Stimulated activated CD4-positive, alpha-beta T cell treated with anti-CD3 and anti-CD28 coated beads, Interleukin-15, amount 100 ng/mL, for 24 hours (primary cell): ENCODE data around the gene CFAP61.
"Not testable (repeated sequence)": the region's sequence is repeated elsewhere in the genome, so short reads cannot be mapped to it uniquely, and the experiment has no call there.

Experiments used
- DNase-seq: peaks from one replicate; pipeline ENCODE4 v3.0.0-alpha.2; 2020

Gene CFAP61

DNA sequence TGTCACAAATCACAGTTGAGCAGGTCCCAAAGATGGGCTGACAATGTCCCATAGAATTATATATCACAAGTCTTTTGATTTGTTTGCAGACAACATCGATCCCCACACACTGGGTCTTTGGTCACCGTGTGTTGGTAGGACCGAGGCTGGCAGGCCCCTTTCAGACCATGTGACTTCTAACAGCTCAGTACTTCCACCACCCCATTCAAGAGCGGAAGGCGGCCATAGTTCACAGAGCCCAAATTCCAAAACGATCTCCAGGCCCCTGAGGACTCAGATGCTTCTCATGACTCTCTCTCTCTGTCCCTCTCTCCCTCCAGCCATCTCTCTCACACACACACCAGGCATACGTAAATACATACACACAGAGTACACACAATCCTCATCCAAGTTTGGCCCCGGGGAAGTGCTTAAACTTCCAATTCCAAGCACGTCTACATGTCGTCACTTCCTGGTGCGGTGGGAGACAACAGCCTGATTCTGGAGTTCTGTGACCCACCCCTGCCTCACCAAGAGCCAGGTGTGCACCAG lies 159.7 kb downstream of the CFAP61 start:
- DNase-seq, result no peak

DNA sequence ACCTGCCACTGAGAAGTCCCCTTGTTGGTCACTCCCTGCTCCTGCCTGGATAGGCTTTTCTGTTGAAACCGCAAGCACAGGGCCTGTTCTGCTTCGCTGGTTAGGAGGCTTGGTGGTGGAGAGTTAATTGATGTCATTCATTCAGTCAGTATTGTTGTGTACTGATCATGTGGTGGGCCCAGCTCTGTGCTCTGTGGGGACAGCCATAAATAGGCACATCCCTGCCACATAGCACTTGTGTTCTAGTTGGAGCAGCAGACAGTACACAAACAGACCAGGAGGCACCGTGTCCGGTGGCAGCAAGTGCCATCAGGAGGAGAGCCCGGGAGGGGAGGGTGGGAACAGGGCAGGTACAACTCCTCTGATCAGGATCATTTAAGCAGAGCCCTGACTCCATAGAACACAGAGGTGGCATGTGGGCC lies 160.4 kb downstream of the CFAP61 start:
- no peak for DNase-seq

DNA sequence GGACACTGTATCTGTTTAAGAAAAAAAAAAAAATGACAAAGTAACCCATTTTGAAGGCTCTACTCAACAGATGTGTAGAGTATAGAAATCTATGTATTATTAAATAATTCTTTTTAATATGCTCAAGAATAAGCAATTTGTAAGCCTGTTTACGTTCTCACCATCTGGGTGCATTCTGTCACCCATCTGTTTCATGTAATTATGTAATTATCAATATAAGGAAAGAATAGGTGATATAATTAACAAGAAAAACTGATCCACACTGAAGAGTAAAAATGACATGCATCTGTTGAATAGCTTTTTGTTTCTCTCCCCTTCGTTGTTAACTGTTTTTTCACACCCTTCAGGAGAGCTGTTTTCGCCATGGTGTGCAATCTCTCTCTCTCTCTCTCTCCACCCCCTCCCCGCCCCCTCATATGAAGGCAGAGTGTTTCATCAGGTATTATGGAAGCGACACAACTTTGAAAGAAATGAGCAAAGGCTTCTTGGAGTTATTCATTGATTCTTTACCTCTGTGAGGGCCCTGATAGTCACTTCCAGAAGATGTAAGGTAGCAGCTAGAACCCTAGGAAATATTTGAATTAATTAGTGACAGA lies 161.3 kb downstream of the CFAP61 start:
- no peak for DNase-seq

DNA sequence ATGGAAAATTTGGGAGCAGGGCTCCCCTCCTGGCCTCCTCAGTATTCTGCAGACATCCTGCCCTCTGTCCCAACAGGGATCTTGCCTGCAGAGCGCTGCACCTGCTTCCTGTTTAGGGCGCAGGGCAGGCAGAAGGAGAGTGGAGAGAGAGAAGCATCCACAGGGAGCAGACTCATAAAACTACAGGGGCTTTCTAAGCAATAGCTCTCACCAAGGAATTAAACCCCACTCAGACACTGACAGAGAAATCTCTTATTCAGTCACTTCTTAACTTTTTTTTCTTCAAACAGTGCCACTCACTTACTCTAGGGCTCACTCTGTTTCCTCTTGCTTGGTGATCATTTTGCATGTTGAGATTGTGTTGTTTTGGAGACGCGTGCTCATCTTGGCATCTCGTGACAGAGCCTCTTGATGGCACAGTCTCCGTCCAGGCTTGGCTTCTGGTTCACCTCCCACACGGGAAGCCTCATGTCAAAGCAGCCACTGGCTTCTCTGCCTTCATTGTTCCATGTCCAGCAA lies 162.5 kb downstream of the CFAP61 start:
- DNase-seq, result no peak

DNA sequence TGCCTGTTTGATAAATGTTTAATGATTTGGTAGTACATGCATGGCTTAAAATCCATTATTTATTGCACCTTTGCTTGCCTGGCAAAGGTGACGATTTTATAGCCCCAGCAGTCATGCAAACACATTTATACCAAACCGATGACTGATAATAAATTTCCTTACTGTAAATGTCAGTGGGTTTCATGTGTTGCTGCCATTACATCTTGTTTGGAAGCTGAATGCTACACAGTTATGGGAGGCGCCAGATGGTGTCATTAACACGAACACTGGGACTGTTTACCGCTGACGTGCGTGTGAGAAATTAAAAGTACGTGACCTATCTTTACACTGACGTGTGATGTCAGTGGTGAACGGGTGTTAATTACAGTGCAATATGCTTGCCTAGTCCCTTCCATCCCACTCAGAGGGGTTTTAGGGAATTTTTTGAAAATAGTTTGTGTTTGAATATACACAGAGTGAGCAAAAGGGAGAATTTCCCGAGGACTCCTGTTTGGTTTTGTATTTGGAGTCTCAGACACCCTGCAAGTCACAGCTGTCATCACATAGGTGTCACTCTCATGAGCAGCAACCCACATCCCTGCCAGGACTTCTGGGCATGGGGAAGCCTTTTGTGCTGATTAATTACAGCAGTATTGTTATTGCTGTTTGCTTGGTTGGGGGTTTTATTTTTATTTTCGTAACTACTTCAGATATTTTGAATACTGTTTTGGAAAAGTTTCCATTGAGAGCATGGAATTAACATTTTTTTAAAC lies 163.8 kb downstream of the CFAP61 start:
- DNase-seq, result no peak

DNA sequence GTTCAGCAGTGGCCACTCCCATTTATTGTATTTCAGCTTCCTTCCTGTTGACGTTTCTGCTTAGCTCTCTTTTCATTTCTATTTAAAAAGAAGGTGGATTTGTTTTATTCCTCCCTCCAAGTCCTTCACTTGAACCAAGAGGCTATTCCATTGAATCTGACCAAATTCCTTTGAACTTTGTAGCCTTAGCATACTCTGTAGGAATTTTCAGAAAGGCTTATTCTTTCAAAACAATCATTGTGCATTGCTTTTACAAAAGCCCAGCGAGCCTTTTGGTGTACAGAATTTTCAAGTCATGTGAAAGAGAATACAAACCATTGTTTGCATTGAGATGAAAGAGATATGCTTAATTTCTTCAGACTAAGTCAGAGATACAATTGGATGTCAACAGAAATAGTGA lies 164.6 kb downstream of the CFAP61 start:
- no peak for DNase-seq

DNA sequence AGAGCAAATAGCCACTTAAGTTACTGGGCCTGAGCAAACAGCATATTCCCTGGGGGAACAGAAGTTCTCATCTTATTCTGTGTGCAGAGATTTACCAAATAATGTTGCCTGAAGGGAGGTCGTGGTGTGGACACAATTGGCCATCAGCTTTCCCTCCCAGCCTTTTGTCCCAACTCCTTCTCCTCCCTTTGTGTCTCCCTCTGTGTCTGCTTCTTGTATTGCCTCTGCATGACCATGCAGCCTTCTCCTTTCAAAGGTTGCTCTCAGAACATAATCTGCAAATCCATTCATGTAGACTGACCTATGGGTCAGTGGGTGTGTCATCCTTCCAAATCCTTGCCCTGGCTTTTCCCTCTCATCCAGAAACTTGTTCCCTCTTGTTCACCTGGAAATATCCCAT lies 165.3 kb downstream of the CFAP61 start:
- DNase-seq, result no peak

DNA sequence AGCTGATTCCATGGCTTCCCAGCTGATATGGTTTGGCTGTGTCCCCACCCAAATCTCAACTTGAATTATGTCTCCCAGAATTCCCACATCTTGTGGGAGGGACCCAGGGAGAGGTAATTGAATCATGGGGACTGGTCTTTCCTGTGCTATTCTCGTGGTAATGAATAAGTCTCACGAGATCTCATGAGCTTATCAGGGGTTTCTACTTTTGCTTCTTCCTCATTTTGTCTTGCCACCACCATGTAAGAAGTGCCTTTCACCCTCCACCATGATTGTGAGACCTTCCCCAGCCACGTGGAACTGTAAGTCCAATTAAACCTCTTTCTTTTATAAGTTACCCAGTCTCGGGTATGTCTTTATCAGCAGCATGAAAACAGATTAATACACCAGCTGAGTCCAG lies 165.8 kb downstream of the CFAP61 start:
- DNase-seq, result not testable (repeated sequence)

DNA sequence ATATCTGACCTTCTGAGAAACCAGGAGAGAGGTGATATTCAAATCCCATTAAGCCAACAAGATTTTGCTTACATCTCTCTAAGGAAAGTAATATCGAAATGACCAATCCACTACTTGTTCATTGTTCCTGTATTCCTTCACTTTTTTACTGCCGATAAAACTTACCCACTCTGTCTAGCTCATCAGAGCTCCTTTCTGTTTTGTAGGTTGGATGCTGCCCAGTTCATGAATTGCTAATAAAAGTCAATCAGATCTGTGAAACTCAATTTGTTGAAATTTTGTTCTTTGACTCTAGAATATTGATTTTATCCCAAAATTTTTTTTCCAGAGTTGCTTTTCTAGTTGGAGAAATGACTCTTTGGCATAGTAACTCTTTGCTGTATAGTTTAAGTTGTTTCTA lies 166.7 kb downstream of the CFAP61 start:
- no peak for DNase-seq

DNA sequence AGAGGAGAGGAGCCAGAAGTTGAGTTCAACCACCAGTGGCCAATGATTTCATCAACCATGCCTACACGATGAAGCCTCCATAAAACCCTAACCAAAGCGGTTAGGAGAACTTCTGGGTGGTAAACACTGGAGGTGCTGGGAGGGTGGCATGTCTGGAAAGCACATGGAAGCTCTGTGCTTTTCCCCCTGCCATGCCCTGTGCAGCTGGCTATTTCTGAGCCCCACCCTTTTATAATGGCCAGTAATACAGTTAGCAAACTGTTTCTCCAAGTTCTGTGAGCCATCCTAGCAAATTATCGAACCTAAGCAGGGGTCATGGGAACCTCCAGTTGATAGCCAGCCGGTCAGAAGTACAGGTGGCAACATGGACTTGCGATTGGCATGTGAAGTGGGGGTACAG lies 167.8 kb downstream of the CFAP61 start:
- DNase-seq, result no peak

DNA sequence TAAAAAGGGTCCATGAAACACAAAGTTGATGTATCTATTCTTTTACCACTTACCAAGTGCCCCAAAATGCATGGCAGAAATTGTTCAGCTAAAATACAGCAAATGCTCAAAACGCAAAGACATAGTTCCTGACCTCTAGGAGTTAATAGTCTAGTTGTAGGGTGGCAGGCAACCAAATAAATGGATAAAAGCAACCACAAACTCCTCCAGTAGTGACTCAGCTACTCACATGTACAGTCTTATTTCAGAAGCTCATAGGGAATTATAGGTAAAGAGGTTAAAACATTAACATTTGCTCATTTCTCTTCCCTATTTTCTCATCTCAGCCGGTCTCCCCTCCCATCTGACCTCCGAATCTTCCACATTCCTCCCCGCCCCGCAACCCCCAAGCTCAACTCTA lies 171.6 kb downstream of the CFAP61 start:
- no peak for DNase-seq

DNA sequence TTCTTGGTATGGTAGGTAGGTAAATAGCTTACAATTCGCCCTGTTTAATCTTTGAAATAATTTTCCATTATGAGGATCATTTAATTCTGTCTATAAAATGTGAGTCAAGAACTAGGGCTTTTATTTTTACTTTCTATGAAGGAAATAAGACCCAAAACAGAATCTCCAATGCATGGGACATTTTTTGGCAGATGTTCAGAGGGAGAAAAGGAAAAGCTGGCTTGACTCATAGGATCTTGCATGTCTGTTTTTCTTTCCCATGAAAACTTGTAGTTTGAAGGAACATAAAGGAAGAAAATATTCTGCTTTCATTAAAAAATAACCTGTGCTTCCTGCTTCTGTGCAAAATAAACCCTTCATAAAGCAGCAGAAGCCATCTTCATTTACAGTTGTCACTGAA lies 172.5 kb downstream of the CFAP61 start:
- DNase-seq, result no peak

DNA sequence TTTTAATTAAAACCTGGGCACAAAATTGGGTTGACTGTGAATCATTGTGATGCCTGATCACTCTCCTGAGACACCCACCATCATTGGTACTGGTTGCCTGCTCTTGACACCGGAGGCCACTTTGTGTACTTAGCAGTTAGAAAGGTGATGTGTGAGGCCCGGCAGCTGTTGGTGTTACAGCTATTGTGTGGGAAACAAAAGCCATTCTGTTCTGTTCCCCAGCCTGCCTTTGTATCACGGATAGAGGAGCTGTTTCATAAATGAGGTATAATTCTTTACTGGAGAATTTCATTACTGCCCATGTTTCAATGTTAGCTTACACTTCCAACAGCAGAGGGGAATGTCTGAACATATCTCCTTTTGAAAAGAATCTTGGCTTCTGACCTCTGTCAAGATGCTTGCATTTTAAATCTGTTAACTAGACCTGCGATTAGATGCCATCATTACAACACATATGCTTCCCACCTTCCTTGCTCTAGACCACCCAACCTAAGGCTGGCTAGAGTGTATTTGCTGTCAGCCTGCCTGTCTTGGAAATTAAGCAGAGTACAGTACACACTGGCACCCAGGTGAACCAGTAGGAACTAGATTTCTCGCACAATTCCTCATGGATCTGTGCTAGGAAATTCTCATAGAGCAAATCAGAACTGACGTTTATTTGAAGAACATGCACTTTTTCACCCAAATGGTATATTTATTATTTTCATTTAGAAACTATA lies 173.2 kb downstream of the CFAP61 start:
- DNase-seq, result no peak

DNA sequence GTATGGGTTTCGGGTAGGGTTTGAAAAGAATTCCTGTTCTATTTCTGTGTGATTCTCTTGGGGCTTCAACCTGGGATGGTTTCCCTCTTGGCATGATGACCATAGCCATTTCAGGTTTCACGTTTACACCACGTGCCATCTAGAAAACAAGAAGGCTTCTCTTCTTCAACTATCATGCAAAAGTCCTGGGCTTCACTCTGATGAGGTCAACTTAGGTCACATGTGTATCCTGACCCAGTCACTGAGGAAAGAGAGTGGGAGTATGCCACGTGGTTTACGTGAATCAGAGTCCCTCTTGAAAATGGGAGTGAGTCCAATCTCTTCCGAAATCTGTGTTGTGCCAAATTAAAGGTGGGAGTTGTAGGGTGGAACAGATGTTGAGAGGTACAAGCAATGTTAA lies 174.2 kb downstream of the CFAP61 start:
- no peak for DNase-seq

DNA sequence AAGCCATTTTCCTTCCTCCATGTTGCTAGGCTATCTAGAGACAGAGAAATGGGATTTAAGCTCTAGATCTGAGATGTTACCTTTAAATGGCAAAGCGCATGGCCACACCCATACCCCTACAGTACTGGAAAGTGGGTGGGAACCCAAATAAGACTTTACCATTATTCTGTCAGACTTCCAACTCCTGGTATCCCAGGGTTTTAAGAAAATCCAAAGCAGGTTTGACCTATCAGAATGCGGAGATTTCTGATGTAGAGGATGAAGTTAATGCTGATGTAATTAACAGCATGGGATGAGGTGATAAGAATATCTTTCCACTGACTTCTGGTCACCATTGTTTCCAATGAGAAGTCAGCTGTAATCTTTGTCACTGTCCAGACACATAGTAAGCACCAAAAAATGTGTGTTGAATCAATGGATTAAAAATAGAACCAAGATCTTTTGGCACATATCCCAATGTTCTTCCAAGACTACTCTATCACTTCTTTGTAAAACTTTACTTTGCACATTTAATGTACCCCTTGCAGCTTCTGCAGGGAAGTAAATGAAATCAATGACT lies 174.8 kb downstream of the CFAP61 start:
- no peak for DNase-seq

DNA sequence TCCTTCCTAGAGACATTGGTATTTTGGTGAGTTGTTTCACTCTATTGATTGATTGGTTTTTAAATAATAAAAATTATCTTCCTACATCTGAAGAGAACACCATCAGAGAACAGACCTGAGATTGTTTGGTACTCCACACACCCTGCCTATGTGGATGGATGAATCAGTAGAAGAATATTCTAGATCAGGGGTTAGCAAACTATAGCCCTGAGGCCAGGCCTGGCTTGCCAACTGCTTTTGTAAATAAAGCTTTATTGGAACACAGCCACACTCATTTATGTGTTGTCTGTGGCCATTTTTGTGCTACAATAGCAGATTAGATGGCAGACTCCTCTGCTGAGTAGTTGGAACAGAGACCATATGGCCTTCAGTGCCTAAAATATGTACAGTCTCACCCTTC lies 176.0 kb downstream of the CFAP61 start:
- no peak for DNase-seq

DNA sequence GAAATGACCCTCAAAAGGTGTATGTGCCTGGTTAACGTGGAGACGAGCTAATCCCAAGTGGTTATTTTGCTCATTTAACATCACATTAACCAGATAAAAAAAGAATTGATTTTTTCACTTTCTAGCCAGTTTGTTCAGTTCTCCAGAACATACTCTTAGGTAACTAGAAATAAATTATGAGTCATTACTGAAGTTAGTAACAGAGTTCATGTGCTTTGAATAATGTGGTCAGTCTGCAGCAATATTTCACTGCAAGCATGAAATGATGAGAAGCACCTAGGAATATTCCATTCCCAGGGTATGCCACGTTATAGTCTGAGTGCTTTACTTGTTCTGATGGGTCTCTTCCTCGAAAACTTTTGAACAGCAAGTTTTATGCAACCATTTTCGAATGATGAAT lies 177.3 kb downstream of the CFAP61 start:
- no peak for DNase-seq

DNA sequence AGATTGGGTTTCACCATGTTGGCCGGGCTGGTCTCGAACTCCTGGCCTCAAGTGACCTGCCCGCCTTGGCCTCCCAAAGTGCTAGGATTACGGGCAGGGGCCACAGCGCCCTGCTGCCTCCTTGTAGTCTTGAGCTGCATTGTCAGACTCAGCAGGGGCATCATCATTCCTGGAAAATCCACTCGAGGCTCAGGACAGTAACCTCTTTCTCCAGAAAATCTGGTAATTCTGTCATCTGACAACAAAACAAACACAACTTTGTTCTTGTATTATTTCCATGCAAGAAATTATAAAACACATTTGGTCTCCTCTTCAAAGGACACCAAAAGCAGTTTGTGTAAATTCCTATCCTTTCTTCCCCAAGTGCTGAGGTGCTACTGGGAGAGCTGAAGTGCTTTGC lies 178.4 kb downstream of the CFAP61 start:
- no peak for DNase-seq

DNA sequence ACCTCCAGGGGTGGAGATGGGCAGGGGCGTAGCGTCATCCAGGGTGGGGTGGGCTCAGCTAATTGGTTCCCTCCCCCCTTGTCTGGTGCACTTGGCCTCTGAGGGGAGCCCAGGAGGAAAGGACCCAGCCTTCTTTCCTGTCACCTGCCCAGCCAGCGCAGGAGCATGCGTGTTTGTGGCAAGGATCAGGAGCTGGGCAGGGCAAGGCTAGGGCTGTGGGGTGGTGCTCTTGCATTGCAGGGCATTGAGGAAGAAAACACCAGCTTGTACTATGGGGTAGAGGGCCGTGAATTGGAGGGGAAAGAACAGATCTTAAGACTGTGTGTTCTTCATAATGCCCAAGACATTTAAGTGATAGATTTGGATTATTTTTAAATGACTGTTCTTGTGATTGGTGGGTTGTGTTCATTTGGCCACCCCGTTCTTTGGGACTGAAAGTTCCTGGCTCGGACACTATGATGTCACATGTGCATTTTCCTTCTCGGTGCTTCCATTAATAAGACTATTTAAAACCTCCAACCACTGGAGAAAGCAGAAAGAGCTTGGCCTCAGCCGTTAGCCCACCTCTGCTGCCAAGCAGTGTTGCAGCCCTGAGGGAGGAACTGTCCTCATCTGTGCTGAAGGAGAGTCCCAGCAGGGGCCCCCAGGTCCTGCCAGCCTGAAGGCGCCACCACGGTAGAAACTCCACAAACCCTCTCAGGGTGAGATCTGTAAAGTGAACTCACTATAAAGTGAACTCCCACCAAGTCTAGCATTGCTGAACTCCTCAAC lies 179.4 kb downstream of the CFAP61 start:
- no peak for DNase-seq

DNA sequence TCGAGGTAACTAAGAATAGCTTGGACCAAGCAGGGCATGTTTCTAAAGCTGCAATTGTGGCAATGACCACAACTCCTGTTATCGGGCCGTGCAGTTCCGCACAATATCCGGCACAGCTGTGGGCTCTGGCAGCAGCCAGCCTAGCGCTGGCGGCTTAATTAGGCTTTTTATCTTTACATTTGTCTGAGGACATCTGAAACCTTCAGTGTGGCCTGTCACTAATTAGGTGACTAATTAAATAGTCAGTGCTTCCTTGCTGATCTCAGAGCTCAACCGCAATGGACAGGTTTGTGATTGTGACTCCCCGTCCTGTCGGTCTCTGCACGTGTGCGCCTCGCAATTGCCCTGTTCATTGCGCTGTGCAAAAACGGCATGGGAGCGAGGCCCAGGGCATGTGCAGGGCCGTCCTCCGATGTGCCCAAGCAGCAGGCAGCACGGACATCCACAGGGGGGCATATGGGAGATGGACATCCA lies 180.7 kb downstream of the CFAP61 start:
- DNase-seq, result no peak

DNA sequence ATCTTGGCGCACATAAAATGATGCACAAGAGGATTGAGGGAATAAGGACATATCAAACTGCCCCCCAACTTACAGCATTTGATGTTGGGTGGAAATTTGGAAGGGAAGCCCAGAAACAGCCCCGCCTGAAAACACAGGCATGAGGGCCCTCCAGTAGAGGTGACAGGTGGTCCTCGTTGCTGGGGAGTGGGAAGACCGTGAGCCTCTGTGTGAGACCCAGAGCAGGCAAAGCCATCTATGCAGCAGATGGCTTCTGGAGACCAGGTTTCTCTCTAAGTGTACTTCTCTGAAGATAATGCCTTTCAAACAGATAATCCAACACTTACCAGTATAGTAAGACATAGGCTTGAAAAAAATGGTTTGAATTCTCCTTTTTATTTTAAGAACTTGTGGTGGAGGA lies 183.3 kb downstream of the CFAP61 start:
- DNase-seq, result no peak
